Measurements from ENCODE around the gene INPP5J. TPM values are rescaled to one million over a fixed set of nuclear protein-coding genes. Genes with fewer than 3 reads are reported as not detected.

The INPP5J gene
- total and polyA plus RNA-seq, 3 donors from 2014 or later: 5.2 to 17.2 (median 11.3) TPM

DNA sequence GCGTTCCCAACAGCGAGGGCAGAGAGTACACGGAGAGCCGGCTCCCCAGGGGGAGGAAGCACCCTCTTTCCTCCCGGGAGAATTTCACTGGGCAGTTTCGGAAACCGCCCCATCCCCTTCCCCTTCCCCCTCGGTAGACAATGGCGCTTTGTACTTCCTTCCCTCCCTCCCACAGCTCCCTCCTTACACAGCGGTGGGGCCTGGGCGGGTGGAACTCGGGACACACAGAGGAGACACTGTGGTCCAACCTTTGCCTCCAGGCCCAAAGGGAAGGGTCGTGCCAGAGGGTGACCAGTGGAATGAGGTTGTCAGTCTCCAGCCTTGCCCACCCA is 37.3 kb upstream of the INPP5J start:
- H3K9me3 ChIP-seq: no peaks in the 10 kb centered on the region
- no peak for TF ChIP-seq POLR2A (IDR thresholded peaks at IDR 0.05)
- TF ChIP-seq, protein P1, sequence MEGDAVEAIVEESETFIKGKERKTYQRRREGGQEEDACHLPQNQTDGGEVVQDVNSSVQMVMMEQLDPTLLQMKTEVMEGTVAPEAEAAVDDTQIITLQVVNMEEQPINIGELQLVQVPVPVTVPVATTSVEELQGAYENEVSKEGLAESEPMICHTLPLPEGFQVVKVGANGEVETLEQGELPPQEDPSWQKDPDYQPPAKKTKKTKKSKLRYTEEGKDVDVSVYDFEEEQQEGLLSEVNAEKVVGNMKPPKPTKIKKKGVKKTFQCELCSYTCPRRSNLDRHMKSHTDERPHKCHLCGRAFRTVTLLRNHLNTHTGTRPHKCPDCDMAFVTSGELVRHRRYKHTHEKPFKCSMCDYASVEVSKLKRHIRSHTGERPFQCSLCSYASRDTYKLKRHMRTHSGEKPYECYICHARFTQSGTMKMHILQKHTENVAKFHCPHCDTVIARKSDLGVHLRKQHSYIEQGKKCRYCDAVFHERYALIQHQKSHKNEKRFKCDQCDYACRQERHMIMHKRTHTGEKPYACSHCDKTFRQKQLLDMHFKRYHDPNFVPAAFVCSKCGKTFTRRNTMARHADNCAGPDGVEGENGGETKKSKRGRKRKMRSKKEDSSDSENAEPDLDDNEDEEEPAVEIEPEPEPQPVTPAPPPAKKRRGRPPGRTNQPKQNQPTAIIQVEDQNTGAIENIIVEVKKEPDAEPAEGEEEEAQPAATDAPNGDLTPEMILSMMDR (IDR thresholded peaks at IDR 0.05): no peak
- WGBS, 2 donors: 1 to 3% methylated on average over 11 to 13 of the region's 13 CpGs
- intact Hi-C loops (cut with DNase I; ENCODE audit: low total_unique reads): loop anchor here (5.0 kb wide), 1 partner anchor 138 kb away; no protein-coding TSS in a partner anchor
- DNase-seq: peak; percentile 48
- peak overlapping the region; percentile 58 to 90 for H3K4me3 ChIP-seq
- peaks cover 34% of the 10 kb centered on the region for H3K4me1 ChIP-seq
- H3K27ac ChIP-seq: peak overlapping the region; percentile 86 to 90
- H3K36me3 ChIP-seq (ENCODE audit: low read depth, missing control alignments): no peaks in the 10 kb centered on the region
- H3K27me3 ChIP-seq: no peaks in the 10 kb centered on the region

DNA sequence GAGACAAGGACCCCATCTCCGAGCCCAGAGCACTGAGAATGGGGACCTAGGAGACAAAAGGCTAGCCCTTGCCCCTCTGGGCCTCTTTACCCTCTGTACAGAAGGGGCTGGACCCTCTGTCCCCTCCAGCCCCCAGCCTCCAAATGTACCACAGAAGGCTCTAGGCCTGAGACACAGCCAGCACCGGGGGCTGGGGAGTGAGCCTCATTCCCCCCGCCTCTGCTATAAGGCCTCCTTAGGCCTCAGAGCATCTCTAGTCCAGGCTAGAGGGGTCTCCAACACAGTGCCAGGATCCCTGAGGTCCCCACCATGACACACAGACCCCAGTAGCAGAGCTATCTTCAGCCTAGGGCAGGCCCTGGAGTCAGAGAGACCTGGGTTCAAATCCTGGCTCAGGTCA is 36.8 kb upstream of the INPP5J start:
- no peaks in the 10 kb centered on the region for H3K36me3 ChIP-seq (ENCODE audit: low read depth, missing control alignments)
- WGBS, 2 donors: 79 to 90% methylated on average over 2 to 3 of the region's 3 CpGs
- H3K27ac ChIP-seq: peak overlapping the region; percentile 86 to 90
- peaks cover 31% of the 10 kb centered on the region for H3K4me1 ChIP-seq
- H3K4me3 ChIP-seq: no peak overlapping the region
- DNase-seq: no peak
- intact Hi-C loops (cut with DNase I; ENCODE audit: low total_unique reads): loop anchor here (5.0 kb wide), 1 partner anchor 139 kb away; no protein-coding TSS in a partner anchor
- no peak for TF ChIP-seq POLR2A (IDR thresholded peaks at IDR 0.05)
- TF ChIP-seq, protein P1 (IDR thresholded peaks at IDR 0.05): no peak
- H3K27me3 ChIP-seq: no peaks in the 10 kb centered on the region
- no peaks in the 10 kb centered on the region for H3K9me3 ChIP-seq

DNA sequence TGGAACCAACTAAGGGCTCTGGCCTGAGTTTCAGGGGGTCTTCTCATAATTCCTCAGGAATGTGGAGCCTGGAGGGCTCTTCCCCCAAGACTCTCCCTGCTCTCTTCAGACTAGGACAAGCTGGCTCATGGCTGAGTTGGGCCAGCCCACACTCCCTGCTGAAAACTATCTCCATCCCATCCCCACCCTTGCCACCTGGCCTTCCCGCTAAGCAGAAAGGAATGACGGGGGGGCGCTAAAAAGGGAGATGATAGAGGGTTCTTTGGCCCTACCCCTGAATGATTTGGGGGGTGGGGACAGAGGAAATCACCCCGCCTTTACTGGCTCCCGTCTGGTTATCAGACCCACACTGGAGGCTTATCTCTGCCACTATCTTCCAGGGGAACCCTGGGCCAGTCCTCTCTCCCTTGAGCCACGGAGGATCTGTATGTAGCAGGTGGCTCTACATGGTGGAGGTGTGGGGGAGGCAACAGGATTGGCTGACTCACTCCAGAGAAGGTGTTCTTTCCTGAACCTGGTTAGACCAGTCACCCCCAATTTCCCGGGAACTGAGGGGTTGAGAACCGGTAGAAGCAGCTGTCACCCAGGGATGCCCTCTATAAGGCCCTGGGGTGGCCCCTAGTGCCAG is 35.9 kb upstream of the INPP5J start:
- no peak for DNase-seq
- WGBS, 2 donors: 79 to 80% methylated on average over 5 to 8 of the region's 8 CpGs
- no peaks in the 10 kb centered on the region for H3K36me3 ChIP-seq (ENCODE audit: low read depth, missing control alignments)
- H3K9me3 ChIP-seq: no peaks in the 10 kb centered on the region
- H3K27me3 ChIP-seq: no peaks in the 10 kb centered on the region
- H3K4me1 ChIP-seq: peaks cover 31% of the 10 kb centered on the region
- TF ChIP-seq, protein P1 (IDR thresholded peaks at IDR 0.05): no peak
- TF ChIP-seq POLR2A (IDR thresholded peaks at IDR 0.05): no peak
- no peak overlapping the region for H3K4me3 ChIP-seq
- H3K27ac ChIP-seq: no peak overlapping the region
- intact Hi-C loops (cut with DNase I; ENCODE audit: low total_unique reads): loop anchor here (5.0 kb wide), 1 partner anchor 140 kb away; no protein-coding TSS in a partner anchor

DNA sequence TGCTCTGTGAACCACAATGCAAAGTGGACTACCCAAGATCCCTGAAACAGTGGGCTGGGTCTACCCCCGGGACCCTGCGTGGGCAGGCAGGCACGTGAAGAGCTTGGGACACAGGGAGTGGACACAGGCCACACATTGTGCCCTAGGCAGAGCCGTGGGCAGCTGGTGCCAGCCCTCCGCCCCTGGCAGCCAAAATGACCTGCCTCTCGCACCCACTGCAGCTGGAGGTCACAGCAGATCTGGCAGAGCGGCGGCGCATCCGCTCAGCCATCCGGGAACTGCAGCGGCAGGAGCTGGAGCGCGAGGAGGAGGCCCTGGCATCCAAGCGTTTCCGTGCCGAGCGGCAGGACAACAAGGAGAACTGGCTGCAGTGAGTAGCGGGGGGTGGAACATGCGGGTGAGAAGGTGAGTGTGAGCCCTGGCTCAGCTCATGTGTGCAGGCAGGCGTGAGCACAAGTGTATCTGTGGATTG is 35.0 kb upstream of the INPP5J start:
- no peak overlapping the region for H3K27ac ChIP-seq
- intact Hi-C loops (cut with DNase I; ENCODE audit: low total_unique reads): loop anchor here (5.0 kb wide), 1 partner anchor 140 kb away; no protein-coding TSS in a partner anchor
- no peaks in the 10 kb centered on the region for H3K27me3 ChIP-seq
- H3K4me3 ChIP-seq: no peak overlapping the region
- H3K4me1 ChIP-seq: peaks cover 27% of the 10 kb centered on the region
- no peaks in the 10 kb centered on the region for H3K9me3 ChIP-seq
- no peak for DNase-seq
- no peaks in the 10 kb centered on the region for H3K36me3 ChIP-seq (ENCODE audit: low read depth, missing control alignments)
- TF ChIP-seq, protein P1 (IDR thresholded peaks at IDR 0.05): no peak
- TF ChIP-seq POLR2A (IDR thresholded peaks at IDR 0.05): no peak
- 82 to 85% methylated on average over 10 to 20 of the region's 21 CpGs for WGBS, 2 donors

Data from testis (tissue), 3 donors.